Measurements from ENCODE around the gene PRPH. TPM values are rescaled to one million over a fixed set of nuclear protein-coding genes. Genes with fewer than 3 reads are reported as not detected.

Gene PRPH
- polyA plus RNA-seq, 1 donor (not counting 4 experiments of a cell fraction or from before 2014, with no cell fraction given): 0.05 TPM

- H3K36me3 ChIP-seq (ENCODE audit: control insufficient read depth in 2 of 2, extremely low read depth in 1 of 2, insufficient read depth in 2 of 2, low read length in 2 of 2): no peaks in the 10 kb centered on the region
- H3K27ac ChIP-seq (ENCODE audit: control insufficient read depth, insufficient read depth, low read length): peak overlapping the region; percentile 54
- H3K27me3 ChIP-seq (ENCODE audit: control insufficient read depth, extremely low read depth, insufficient read depth, low read length): no peaks in the 10 kb centered on the region
- DNase-seq (ENCODE audit: low read depth, low spot score) (no peak), FAIRE-seq (no peak)
- no peaks in the 10 kb centered on the region for H4K20me1 ChIP-seq (ENCODE audit: control insufficient read depth, extremely low read depth, insufficient read depth, low read length)
- H2AFZ ChIP-seq (ENCODE audit: control insufficient read depth, low read length): no peak overlapping the region
- peaks cover 4% of the 10 kb centered on the region for H3K79me2 ChIP-seq (ENCODE audit: control insufficient read depth, insufficient read depth, low read length)
- no peaks in the 10 kb centered on the region for H3K9me1 ChIP-seq (ENCODE audit: control insufficient read depth, extremely low read depth, insufficient read depth, low read length)
- peaks cover 35% of the 10 kb centered on the region for H3K4me1 ChIP-seq (ENCODE audit: control insufficient read depth, extremely low read depth, insufficient read depth, low read length)
- TF ChIP-seq CTCF (optimal IDR thresholded peaks at IDR 0.05 in 1 of 3, IDR thresholded peaks at IDR 0.05 in 1 of 3, conservative IDR thresholded peaks at IDR 0.05 in 1 of 3; ENCODE audit: extremely low read depth in 1 of 3, insufficient read depth in 2 of 3, low read length in 3 of 3): no peak
- no peak for TF ChIP-seq EZH2 (IDR thresholded peaks at IDR 0.05; ENCODE audit: low read length)
- dilution Hi-C loops (cut with MboI; ENCODE audit: extremely low pct_ligation_motif_present, low sequenced_read_pairs): no loop called here
- peak overlapping the region; percentile 41 for H3K4me2 ChIP-seq (ENCODE audit: control insufficient read depth, extremely low read depth, insufficient read depth, low read depth, low read length)
- H3K4me3 ChIP-seq (ENCODE audit: control insufficient read depth in 2 of 3, extremely low read depth in 1 of 3, insufficient read depth in 2 of 3, low read depth in 1 of 3, low read length in 3 of 3): no peak overlapping the region
- no peaks in the 10 kb centered on the region for H3K9me3 ChIP-seq (ENCODE audit: control insufficient read depth, low read depth, low read length)
- no peak overlapping the region for H3K9ac ChIP-seq (ENCODE audit: control insufficient read depth, extremely low read depth, insufficient read depth, low read length)
These were observed 35.5 kb upstream of the PRPH start for GRCh38 chr12:49259452-49259851.

GRCh38 chr12:49260166-49260565, 34.8 kb upstream of the PRPH start:
- dilution Hi-C loops (cut with MboI; ENCODE audit: extremely low pct_ligation_motif_present, low sequenced_read_pairs): no loop called here
- Histone ChIP-seq H3K4me1 (ENCODE audit: control insufficient read depth, extremely low read depth, insufficient read depth, low read length) (peaks cover 35% of the 10 kb centered on the region), H3K9ac (ENCODE audit: control insufficient read depth, extremely low read depth, insufficient read depth, low read length) (peak overlapping the region; percentile 28), H3K27ac (ENCODE audit: control insufficient read depth, insufficient read depth, low read length) (peak overlapping the region; percentile 54), H3K36me3 (ENCODE audit: control insufficient read depth in 2 of 2, extremely low read depth in 1 of 2, insufficient read depth in 2 of 2, low read length in 2 of 2) (no peaks in the 10 kb centered on the region), H3K4me3 (ENCODE audit: control insufficient read depth in 2 of 3, extremely low read depth in 1 of 3, insufficient read depth in 2 of 3, low read depth in 1 of 3, low read length in 3 of 3) (no peak overlapping the region), H3K79me2 (ENCODE audit: control insufficient read depth, insufficient read depth, low read length) (peaks cover 7% of the 10 kb centered on the region), H4K20me1 (ENCODE audit: control insufficient read depth, extremely low read depth, insufficient read depth, low read length) (no peaks in the 10 kb centered on the region), H2AFZ (ENCODE audit: control insufficient read depth, low read length) (no peak overlapping the region), H3K9me1 (ENCODE audit: control insufficient read depth, extremely low read depth, insufficient read depth, low read length) (no peaks in the 10 kb centered on the region), H3K9me3 (ENCODE audit: control insufficient read depth, low read depth, low read length) (no peaks in the 10 kb centered on the region), H3K4me2 (ENCODE audit: control insufficient read depth, extremely low read depth, insufficient read depth, low read depth, low read length) (peak overlapping the region; percentile 25), H3K27me3 (ENCODE audit: control insufficient read depth, extremely low read depth, insufficient read depth, low read length) (no peaks in the 10 kb centered on the region)
- no peak for FAIRE-seq
- TF ChIP-seq EZH2 (IDR thresholded peaks at IDR 0.05; ENCODE audit: low read length) (no peak), CTCF (optimal IDR thresholded peaks at IDR 0.05 in 1 of 3, IDR thresholded peaks at IDR 0.05 in 1 of 3, conservative IDR thresholded peaks at IDR 0.05 in 1 of 3; ENCODE audit: extremely low read depth in 1 of 3, insufficient read depth in 2 of 3, low read length in 3 of 3) (no peak)
- no peak for DNase-seq (ENCODE audit: low read depth, low spot score)

Data from keratinocyte (primary cell).